ENCODE measurements around the gene BRI3. TPM values are rescaled to one million over a fixed set of nuclear protein-coding genes. Genes with fewer than 3 reads are reported as not detected.

The BRI3 gene
- total RNA-seq, 2 experiments from 2014 or later, result 57.0 to 59.3 TPM

DNA sequence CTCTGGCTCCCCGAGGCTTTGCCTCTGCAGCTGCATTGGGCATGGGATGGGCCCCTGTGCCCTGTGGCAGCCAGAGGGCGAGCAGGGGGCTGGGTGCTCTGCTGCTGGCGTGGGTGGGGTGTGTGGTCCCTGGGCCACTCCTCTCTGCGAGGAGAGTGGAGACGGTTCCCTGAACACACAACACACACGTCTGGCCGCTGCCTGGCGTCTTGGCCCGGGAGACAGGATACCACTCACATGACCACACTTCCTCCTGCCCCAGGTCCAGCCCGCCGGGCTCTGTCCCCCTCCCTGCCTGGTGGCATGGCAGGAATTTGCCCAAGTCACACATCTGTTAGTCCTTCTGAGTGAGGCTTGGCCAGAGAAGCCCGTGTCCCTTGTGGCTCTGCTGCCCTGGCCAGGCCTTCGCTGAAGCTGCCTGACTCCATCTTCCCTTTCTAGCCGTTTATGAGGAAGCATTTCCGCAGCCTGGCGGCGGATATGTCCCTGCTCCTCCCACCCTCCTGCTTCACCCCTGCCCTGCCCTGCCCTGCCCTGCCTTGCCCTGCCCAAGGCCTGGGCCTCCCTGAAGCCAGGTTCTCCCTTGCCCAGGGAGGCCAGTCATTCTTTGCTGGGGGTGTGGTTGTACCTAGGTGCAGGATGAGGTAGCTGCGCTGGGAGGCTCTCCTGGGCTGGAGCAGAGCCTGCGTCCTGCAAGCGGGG, 3.0 kb downstream of the BRI3 start:
- CTCF ChIA-PET, result interaction anchor here (1.0 kb wide), 1 partner anchor 115 kb away, joined by 3 read pairs; no protein-coding TSS in a partner anchor

DNA sequence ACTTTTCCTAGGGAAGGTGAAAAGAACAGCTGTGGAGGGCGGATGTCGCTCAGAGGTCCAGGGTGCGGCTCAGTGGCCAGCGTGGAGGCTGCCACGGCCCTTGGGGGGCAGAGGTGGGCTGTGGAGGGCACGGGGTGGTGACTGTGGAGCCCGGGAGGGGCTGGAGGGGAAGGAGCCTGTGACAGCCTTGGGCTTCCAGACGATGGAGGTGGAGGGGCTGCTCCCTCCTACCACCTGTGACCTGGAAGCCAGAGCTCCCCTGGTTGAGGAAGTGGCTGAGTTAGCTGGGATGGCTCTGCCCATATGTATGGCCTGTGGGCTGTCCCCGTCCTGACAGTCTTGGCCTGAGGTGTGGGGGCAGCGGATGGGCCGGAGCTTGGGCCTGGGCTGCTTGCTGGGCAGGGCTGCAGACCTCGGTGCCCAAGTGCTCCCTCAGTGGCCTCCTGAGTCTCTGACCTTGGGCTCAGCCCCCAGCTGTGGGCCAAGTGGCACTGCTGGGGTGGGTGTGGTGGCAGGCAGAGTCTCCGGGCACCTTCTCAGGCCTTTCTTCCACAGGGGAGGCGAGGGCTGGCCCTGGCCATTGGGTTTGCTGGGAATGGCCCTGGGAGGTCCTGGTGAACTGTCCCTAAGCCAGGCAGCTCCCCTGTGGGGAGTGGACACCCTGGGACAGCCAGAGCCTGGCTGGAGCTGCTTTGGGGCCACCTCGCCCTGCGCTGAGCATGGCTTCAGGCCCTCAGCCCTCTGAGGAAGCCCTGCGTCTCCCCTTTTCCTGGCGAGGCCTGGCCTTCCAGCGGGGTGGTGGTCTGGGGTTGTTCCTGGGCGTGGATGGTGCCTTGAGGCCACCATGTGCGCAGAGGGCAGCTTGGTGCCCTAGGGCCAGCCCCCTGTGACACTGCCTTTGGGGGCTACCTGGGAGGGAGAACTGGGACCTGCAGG, 3.9 kb downstream of the BRI3 start:
- ChIA-PET CTCF (interaction anchor here (1.0 kb wide), 1 partner anchor 116 kb away, joined by 3 read pairs; no protein-coding TSS in a partner anchor), POLR2A (no interaction called here)

More for the DNA sequence above, 3.0 kb downstream of the BRI3 start:
- POLR2A ChIA-PET, result no interaction called here

DNA sequence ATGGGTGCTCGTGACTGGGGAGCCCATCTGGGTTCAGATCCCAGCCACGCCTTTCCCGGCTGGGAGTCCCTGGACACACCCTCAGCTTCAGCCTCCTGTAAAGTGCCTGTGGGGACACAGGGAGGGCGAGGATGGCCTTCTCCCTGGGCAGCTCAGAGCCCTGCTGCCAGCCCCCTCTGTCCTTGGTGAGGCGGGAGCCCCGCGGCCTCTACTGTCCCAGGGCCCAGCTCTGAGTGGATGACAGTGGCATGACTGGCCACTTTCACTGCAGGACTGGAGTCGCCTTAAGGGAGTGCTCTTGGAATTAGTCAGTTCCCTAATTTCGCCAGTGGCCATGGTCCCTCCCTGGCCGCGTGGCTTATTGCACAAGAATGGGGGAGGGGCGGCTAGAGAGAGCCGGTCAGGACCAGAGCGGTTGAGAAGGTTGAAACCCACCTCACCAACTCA, 4.6 kb downstream of the BRI3 start:
- CTCF ChIA-PET, result no interaction called here

DNA sequence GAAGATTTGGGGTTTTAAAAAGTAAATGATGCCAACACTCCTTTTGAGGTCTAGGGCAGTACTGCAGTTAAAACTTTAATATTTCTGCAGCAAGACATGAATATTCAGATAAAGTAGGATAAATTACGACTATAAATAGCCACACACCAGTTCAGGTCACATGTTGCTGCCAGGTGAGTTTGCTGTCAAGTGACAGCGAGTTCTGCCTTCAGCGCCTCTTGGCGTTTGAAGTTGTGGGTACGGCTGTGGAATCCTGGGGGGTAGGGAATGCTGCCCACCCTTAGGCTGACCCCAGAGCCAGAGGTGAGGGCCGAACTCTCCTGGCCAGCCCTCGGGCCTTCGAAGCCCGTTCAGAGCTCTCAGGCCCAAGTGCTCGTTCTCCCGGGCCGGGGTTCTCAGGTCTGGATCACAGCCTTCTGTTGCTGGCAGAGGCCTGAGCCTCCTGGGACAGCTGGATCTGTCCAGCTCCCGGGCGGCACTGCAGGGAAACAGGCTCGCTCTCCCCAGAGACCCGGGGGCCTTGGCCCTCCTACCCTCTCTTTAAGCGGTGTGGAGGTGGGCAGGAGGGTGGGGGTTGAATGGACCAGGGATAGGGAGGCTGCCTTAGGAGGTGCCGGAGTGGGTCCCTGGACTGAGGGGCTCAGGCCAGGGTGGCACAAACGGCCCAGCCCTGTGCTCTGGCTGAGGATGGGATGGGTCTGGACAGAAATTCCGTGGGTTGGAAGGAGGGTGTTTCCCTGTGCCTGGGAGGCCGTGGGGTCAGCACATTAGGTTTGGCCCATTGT, 5.4 kb downstream of the BRI3 start:
- POLR2A ChIA-PET, result no interaction called here
- CTCF ChIA-PET, result no interaction called here

More for the DNA sequence above, 4.6 kb downstream of the BRI3 start:
- POLR2A ChIA-PET, result no interaction called here

DNA sequence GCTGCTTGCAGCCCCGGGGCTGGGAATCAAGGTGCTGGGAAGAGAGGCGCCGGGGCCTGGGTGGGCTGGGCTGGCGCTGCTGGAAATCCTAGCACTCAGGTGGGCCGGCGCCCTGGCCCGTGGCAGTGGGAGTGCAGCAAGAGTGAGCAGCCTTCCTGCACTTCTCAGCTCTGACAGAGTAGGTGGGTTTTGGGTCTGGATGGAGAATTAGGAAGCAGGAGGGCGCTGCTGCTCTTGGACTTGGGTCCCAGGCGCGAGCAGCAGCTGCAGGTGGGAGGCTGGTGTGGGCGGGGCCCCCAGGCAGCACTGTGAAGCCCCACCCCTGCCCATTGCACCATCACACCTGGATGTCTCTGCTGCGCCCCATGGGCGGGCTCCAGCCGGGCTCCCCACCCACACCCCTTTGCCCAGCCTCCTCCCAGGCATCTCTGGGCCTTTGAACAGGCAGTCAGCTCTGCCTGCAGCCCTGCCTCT, 6.0 kb downstream of the BRI3 start:
- ChIA-PET POLR2A (no interaction called here), CTCF (no interaction called here)

DNA sequence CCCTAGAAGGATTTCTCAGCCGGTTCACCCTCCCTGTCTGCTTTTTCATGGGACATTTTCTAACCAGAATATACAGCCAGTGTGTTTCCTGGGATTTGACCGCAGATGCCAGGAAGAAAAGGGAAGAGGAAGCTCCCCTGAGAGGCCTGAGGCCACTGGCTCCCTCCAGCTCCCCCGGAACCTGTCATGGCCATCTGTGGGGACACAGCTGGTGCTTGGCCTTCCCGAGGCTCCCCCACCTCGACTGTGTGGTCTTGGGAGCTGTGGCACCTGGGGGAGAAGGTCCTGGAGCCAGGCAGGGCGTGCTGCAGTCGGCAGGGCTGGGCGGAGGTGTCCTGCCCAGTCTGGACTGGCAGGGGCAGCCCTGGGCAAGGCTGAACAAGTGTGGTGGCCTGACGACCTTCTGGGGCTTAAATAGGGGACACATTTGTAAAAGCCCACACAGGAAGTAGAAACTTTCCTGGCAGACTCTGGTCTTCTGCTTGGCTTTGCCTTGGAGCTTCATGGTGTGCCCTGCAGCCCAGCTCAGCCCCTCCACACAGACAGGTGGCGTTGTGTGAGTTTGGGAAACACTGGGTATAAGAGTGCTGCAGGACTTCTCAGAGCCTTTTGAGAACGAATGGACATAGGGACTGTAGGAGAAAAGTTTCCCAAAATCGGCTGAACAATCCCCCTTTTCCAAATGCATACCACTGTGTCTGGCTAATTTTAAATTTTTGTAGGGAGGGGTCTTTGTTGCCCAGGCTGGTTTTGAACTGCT, 6.8 kb downstream of the BRI3 start:
- ChIA-PET CTCF (no interaction called here), POLR2A (no interaction called here)

DNA sequence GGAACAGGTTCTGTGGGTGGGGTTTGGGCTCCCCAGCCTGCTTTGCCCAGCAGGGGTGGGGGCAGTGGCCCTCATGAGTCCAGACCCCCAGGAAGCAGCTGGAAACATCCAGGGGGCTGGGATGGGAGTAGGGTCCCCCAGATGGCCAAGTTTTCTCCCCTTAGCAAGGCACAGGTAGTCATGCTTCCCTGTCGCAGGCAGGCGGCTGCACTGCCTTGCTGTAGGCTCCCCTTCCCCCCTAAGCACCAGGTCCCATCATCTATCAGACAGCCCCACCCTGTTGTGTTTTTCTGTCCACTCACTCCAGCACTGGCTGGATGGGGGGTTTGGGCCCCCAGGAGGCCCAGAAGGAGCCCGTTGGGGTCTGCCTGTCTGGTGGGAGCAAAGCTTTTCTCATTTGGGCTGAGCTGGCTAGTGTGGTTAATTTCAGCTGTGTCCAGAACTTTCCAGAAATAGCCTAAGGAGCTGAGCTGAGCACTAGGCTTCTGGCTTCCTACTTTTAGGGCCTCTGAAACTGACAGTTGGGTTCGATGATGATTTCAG, 7.9 kb downstream of the BRI3 start:
- ChIA-PET POLR2A (interaction anchor here (0.6 kb wide), 1 partner anchor 176 kb away, joined by 4 read pairs; no protein-coding TSS in a partner anchor), CTCF (no interaction called here)

DNA sequence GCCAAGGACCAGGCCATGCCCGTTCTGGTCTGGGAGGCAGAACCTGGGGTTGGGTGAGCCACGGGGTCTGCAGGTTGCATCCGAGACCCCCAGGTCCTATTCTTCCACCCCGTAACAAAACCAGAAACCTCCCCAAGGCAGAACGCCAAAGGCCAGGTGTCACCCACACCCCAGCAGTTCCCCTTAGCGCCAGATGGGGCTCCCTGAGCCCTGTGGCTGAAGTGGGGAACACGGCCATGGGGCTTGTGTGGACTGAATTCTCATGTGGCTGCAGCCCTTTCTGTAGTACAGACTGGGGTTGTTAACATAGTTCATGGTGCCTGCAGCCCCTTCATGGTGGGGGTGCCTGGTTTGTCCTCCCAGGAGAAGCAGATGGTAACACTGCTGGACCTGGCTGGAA, 10.2 kb downstream of the BRI3 start:
- POLR2A ChIA-PET, result no interaction called here
- CTCF ChIA-PET, result no interaction called here

DNA sequence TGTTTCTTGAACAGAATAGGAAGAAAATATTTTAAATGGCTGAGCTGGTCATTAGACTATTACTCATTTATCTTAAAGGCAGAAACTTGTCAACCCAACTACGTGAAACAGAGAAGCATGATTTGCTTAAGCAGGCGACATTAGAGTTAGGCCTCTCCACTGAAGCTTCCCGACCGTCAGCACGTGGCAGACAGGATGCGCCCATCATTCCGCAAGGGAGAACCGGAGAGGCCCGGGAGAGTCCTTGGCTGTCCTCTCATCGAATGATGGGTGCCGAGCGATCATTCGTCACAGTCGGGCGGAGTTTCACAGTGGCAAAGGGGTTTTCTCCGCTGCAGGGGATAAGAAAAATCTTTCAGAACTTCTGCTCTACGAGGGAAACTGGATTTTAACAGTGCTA, 11.8 kb downstream of the BRI3 start:
- CTCF ChIA-PET, result no interaction called here
- POLR2A ChIA-PET, result no interaction called here

DNA sequence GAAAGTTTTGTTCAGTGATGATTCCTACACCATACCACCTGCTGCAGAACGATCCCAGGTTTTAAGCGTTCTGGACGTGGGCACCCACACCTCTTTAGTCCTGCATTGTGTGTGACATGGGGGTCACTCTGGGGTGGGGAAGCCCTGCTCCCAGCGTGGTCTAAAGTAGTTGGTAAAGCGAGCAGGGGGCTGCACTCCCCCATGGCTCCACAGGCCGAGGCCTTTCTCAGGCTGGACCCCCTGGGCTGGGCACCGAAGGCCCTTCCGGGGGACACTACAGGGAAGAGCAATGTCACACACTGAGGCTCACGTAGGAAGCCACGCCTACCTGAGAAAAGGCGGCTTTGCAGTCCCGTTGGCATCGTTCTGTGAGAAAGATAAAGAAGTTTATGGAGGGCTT, 12.3 kb downstream of the BRI3 start:
- CTCF ChIA-PET, result no interaction called here
- POLR2A ChIA-PET, result no interaction called here

DNA sequence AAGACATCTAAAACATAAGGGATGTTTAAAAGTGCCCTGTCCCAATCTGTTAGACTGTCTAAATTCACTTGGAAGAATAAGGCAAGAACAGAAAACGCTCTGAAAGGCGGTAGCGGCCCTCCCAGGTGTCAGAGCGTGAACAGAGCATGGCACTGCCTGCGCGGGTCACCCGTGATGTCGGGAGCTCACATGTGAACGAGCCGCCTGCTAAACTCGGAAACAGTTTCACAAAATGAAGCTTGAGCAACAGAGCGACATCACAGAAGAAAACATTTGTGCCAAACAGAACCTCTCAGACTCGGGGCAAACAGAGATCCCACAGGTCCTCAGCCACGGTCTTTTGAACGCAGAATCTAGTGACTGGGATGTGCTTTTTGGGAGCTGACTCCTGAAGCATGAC, 12.8 kb downstream of the BRI3 start:
- POLR2A ChIA-PET, result no interaction called here
- CTCF ChIA-PET, result interaction anchor here (0.6 kb wide), 2 partner anchors 38 to 475 kb away, joined by 3 read pairs; no protein-coding TSS in a partner anchor

DNA sequence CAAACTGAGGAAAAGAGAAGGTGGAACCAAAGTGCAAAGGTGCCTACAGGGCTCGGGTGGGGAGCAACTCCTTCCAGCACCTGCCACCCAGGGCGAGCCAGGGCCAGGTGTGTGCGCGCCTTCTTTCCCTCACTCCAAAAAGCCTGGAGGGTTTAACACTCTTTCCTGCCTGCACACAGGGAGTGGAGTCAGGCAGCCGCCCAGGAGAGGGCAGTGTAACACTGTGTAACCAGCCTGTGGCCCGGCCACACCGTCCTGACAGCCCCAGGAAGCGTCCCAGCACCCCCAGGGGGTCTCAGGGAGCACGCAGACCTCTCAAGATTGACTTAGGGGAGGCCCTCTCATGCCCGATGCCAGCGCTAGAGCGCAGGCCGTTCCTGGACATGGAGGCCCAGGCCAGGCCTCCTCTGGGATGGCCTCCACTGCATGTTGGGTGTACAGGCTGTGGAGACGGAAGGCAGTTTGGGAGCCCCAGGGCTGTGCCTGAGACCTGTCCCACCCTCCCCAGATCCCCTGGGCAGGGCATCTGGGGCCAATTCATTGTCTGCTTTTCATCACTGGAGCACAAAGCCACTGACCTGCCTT, 13.4 kb downstream of the BRI3 start:
- ChIA-PET POLR2A (no interaction called here), CTCF (interaction anchor here (0.6 kb wide), 2 partner anchors 38 to 474 kb away, joined by 3 read pairs; no protein-coding TSS in a partner anchor)

DNA sequence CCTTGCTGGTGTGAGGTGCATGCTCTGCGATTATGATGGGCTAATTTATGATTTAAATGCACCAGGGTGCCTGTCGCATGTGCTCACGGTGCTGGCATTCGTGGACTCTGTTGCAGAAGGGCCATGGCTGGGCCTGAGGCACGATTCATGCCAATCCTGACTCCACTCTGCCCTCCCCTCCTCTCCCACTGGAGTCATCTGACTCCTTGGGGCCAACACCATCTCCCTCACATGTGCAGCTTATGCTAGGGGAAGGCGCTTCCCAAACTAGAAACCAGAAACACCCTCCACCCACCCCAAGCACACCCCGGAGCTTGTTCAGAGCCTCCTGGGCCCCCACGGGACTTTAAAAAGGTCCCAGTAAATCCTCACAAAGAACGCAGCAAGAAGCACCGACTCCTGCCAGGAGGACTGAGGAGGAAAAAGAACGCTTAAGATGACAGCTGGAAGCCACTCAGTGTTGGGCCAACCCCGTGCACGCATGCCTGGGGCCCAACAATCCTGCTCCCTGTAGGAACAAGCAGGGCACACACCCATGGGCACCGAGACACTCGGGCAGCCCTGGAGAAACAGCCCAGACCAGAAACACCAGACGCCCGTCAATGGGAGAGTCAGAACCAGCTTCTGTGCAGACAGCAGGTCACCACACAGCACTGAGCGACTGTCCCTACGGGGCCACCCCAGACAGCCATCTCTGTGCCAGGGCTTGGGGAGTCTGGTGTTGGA, 14.1 kb downstream of the BRI3 start:
- CTCF ChIA-PET, result no interaction called here
- POLR2A ChIA-PET, result no interaction called here

DNA sequence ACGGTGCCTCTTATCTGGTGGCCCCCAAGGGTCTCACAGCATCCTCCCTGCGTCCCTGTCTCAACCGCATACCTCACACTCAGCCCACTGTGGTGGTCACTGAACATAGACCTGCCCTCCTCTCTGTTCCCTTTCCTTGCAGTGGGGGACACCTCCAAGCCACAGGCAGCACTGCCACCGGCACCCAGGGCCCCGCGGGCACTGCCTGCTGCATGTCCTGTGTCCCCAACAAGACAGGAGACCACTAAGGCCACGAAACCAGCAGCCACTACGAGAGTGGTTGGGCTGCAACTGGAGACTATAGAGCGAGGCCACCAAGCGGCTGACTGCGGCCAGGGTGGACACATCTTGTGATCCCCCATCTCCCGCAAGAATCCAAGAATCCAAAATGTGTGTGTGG, 15.3 kb downstream of the BRI3 start:
- POLR2A ChIA-PET, result no interaction called here

DNA sequence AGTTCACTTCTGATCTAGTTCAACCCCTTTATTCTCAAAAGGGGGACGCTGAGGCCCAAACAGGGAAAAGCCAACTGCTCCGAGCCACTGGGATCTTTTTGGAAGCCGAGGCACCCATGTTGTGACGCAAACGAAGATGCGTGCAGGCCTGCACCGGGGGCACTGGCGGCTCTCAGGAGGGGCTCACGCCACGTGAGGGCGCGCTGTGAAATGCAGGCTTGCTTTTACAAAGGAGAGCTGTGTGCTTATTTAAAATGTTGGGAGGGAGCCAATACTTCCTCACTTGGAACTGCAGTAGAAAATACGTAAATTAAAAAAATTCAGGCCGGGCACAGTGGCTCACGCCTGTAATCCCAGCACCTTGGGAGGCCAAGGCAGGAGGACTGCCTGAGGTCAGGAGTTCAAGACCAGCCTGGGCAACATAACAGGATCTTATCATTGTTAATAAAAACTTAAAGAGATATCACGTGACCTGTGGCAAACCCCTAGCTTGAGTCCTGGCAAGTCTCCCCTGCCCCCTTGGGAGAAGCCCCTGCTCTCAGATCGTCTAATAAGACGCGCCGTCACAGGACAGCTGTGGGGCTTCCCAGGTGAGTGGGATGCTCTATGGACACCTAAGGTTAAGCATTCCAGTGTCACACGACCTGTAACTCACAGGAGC, 16.3 kb downstream of the BRI3 start:
- ChIA-PET POLR2A (no interaction called here), CTCF (interaction anchor here (0.6 kb wide), 1 partner anchor 170 kb away, joined by 5 read pairs; no protein-coding TSS in a partner anchor)

More for the DNA sequence above, 15.3 kb downstream of the BRI3 start:
- CTCF ChIA-PET, result no interaction called here

DNA sequence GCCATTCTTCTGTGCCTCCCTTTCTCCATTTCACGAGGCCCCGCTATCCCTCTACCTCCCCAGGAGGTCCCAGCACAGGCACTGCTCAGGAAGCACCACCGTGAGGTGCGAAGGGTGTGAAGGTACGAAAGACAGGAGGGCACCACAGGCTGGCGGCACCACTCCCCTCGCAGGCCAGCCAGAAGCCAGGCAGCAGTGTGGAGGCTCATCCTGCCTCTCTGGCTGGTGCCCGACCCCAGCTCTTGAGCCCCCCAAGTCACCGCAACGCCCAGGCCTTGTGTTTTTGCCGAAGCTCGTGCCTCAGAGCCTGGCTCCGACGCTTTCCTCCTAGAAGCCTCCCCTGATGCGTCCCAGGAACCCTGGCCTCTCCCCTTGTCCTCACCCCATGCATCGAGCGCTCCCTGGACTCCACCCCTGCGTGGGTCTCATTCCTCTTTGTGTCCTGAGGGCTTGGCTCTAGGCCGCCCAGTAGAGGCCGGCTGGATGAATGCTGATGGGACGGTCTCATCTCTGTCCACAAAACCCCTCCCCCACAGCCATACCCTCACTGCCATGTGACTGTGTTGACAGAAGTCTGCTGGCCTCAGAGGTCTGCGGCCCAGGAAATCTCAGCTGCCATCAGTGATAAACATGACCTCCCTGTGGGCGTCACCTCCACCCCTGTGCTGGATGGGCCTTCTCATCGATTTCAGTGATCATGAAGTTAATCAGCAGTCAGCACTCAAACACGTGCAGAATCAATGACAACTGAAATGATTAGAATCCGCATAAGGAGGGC, 19.3 kb downstream of the BRI3 start:
- CTCF ChIA-PET, result no interaction called here
- POLR2A ChIA-PET, result no interaction called here

All from activated CD8-positive, alpha-beta memory T cell treated with anti-CD3 and anti-CD28 coated beads for 36 hours (primary cell).